ENCODE measurements around the gene ATP2C2.

GRCh38 chr16:84446084-84446483, 77.7 kb downstream of the ATP2C2 start:
- TF ChIP-seq CTCF (IDR thresholded peaks at IDR 0.05) (no peak), POLR2A (IDR thresholded peaks at IDR 0.05) (no peak)

Data from right lobe of liver (tissue), 4 donors.